Measurements from ENCODE around the gene GRID2.
"Not testable (repeated sequence)": the region's sequence is repeated elsewhere in the genome, so short reads cannot be mapped to it uniquely, and the experiment has no call there.

Gene GRID2

GRCh38 chr4:92303621-92304027, at the start of gene GRID2:
Gene GRID2, plus strand, starts transcription at chr4:92303966.
- DNase-seq, result no peak

- no peak for DNase-seq
These were observed 49.6 kb upstream of the GRID2 start for GRCh38 chr4:92253986-92254671.

- DNase-seq, result no peak
These were observed 48.9 kb upstream of the GRID2 start for GRCh38 chr4:92254767-92255442.

GRCh38 chr4:92255920-92256244, 47.9 kb upstream of the GRID2 start:
- DNase-seq, result no peak

GRCh38 chr4:92257931-92258857, 45.6 kb upstream of the GRID2 start:
- no peak for DNase-seq

GRCh38 chr4:92261256-92261655, 42.5 kb upstream of the GRID2 start:
- no peak for DNase-seq

GRCh38 chr4:92262371-92262770, 41.4 kb upstream of the GRID2 start:
- no peak for DNase-seq

- DNase-seq, result no peak
These were observed 40.8 kb upstream of the GRID2 start for GRCh38 chr4:92263010-92263409.

- no peak for DNase-seq
These were observed 40.2 kb upstream of the GRID2 start for GRCh38 chr4:92263575-92263974.

GRCh38 chr4:92264163-92264562, 39.6 kb upstream of the GRID2 start:
- no peak for DNase-seq

- no peak for DNase-seq
These were observed 38.7 kb upstream of the GRID2 start for GRCh38 chr4:92265021-92265420.

GRCh38 chr4:92265798-92266197, 38.0 kb upstream of the GRID2 start:
- no peak for DNase-seq

GRCh38 chr4:92266521-92266920, 37.2 kb upstream of the GRID2 start:
- no peak for DNase-seq

GRCh38 chr4:92268642-92269041, 35.1 kb upstream of the GRID2 start:
- no peak for DNase-seq

GRCh38 chr4:92270908-92271307, 32.9 kb upstream of the GRID2 start:
- DNase-seq, result no peak

- not testable (repeated sequence) for DNase-seq
These were observed 32.2 kb upstream of the GRID2 start for GRCh38 chr4:92271551-92271950.

GRCh38 chr4:92277057-92277881, 26.5 kb upstream of the GRID2 start:
- not testable (repeated sequence) for DNase-seq

- no peak for DNase-seq
These were observed 24.5 kb upstream of the GRID2 start for GRCh38 chr4:92279296-92279695.

- no peak for DNase-seq
These were observed 4.6 kb upstream of the GRID2 start for GRCh38 chr4:92299152-92299551.

GRCh38 chr4:92304121-92304520, 355 bp downstream of the GRID2 start:
- no peak for DNase-seq

- no peak for DNase-seq
These were observed 840 bp downstream of the GRID2 start for GRCh38 chr4:92304606-92305005.

GRCh38 chr4:92305148-92305877, 1.5 kb downstream of the GRID2 start:
- DNase-seq, result no peak

Measured in CD4-positive, alpha-beta T cell treated with Interleukin-4 for 1 hour (primary cell).